Osteocyte (in vitro differentiated cells): Measurements from ENCODE around the gene MS4A6E. TPM values are rescaled to one million over a fixed set of nuclear protein-coding genes. Genes with fewer than 3 reads are reported as not detected.

Experiments
- DNase-seq: peaks from one replicate; pipeline ENCODE4 v3.0.0; 2021; ENCODE audit warnings: mixed read lengths; ENCODE audit not compliant: unreplicated experiment; ENCODE audit errors: extremely low spot score
- H3K27ac Mint-ChIP-seq: one replicate; pipeline ENCODE4 v1.8.0; 2021; ENCODE audit warnings: mild to moderate bottlenecking, mixed read lengths; ENCODE audit not compliant: unreplicated experiment
- H3K27me3 Mint-ChIP-seq: one replicate; pipeline ENCODE4 v1.8.0; 2021; ENCODE audit warnings: mixed read lengths; ENCODE audit not compliant: unreplicated experiment
- H3K36me3 Mint-ChIP-seq: one replicate; pipeline ENCODE4 v1.8.0; 2021; ENCODE audit warnings: mixed read lengths; ENCODE audit not compliant: unreplicated experiment
- H3K4me1 Mint-ChIP-seq: one replicate; pipeline ENCODE4 v1.8.0; 2021; ENCODE audit warnings: mixed read lengths; ENCODE audit not compliant: unreplicated experiment
- H3K4me3 Mint-ChIP-seq: one replicate; pipeline ENCODE4 v1.8.0; 2021; ENCODE audit warnings: mild to moderate bottlenecking, moderate library complexity, mixed read lengths; ENCODE audit not compliant: unreplicated experiment
- H3K9me3 Mint-ChIP-seq: one replicate; pipeline ENCODE4 v1.8.0; 2021; ENCODE audit warnings: mixed read lengths; ENCODE audit not compliant: unreplicated experiment
- CTCF ChIP-seq: fragments of 200-600 bp; sonication (generic); IDR thresholded peaks from 2 replicates; pipeline ENCODE4 v1.5.0; 2021; ENCODE audit warnings: antibody characterized with exemption, mild to moderate bottlenecking, moderate library complexity
- total RNA-seq: library from RNA; stranded (reverse); gene quantifications from 2 replicates; pipeline ENCODE4 v1.2.1, GENCODE V29; 2021

The MS4A6E gene
- total RNA-seq, 1 donor from 2014 or later: not detected

GRCh38 chr11:60334005-60334620, 7.1 kb downstream of the MS4A6E start:
- H3K27ac Mint-ChIP-seq: no peak overlapping the region
- H3K4me1 Mint-ChIP-seq: no peaks in the 10 kb centered on the region
- no peaks in the 10 kb centered on the region for H3K36me3 Mint-ChIP-seq
- TF ChIP-seq CTCF: peak; percentile 77
- H3K9me3 Mint-ChIP-seq: peaks cover 4% of the 10 kb centered on the region
- H3K4me3 Mint-ChIP-seq: no peak overlapping the region
- H3K27me3 Mint-ChIP-seq: no peaks in the 10 kb centered on the region
- DNase-seq: peak; percentile 88

GRCh38 chr11:60336767-60337391, 9.8 kb downstream of the MS4A6E start:
- Mint-ChIP-seq H3K4me3 (no peak overlapping the region), H3K4me1 (no peaks in the 10 kb centered on the region), H3K27me3 (no peaks in the 10 kb centered on the region), H3K27ac (no peak overlapping the region), H3K36me3 (no peaks in the 10 kb centered on the region), H3K9me3 (no peaks in the 10 kb centered on the region)
- no peak for DNase-seq
- TF ChIP-seq CTCF: no peak

GRCh38 chr11:60338053-60338452, 11.0 kb downstream of the MS4A6E start:
- Mint-ChIP-seq H3K36me3 (no peaks in the 10 kb centered on the region), H3K27me3 (no peaks in the 10 kb centered on the region), H3K9me3 (no peaks in the 10 kb centered on the region), H3K4me1 (no peaks in the 10 kb centered on the region), H3K4me3 (no peak overlapping the region), H3K27ac (no peak overlapping the region)
- no peak for TF ChIP-seq CTCF
- DNase-seq: no peak

- H3K9me3 Mint-ChIP-seq: no peaks in the 10 kb centered on the region
- DNase-seq: no peak
- no peak for TF ChIP-seq CTCF
These were observed 12.3 kb downstream of the MS4A6E start for GRCh38 chr11:60339356-60339755.

GRCh38 chr11:60343094-60343704, 16.1 kb downstream of the MS4A6E start:
- DNase-seq: no peak
- Mint-ChIP-seq H3K36me3 (no peaks in the 10 kb centered on the region), H3K4me1 (no peaks in the 10 kb centered on the region), H3K27ac (no peak overlapping the region), H3K4me3 (no peak overlapping the region), H3K27me3 (peaks cover 4% of the 10 kb centered on the region), H3K9me3 (no peaks in the 10 kb centered on the region)
- peak; percentile 65 for TF ChIP-seq CTCF

More at GRCh38 chr11:60339356-60339755, 12.3 kb downstream of the MS4A6E start:
- Mint-ChIP-seq H3K4me3 (no peak overlapping the region), H3K27ac (no peak overlapping the region), H3K4me1 (no peaks in the 10 kb centered on the region), H3K36me3 (no peaks in the 10 kb centered on the region), H3K27me3 (peaks cover 4% of the 10 kb centered on the region)
